ENCODE results near the gene MFAP5.

DNA sequence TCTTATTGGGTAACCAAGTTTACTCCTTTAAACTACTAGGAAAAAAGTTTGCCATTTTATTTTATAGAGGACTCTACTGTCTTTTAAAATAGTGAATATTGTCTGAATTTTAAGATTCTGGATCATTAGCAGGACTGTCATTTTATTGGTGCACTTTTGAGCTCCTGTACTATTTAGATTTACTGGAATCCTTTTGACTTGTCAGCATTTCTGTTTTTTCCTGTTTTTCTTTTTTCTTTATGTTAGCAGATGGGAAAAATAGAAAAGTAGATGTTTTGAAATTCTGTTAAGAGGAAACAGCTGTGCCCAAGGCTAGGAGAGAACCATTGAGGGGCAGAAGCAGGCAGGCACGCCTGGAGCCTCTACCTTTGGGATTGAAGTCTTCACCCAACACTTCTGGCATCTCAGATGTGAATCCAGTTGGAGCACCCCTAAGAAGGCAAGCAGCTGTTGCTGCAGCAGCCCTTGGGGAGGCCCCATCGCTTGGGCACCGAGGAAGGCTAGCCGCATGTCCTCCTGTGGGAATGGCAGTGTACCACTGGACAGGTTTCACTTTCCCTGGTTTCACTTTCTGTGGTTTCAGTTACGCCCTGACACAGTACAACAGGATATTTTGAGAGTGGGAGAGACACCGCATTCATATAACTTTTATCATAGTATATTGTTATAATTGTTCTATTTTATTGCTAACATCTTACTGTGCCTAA, 46.7 kb upstream of the MFAP5 start:
- TF ChIP-seq, protein P1, sequence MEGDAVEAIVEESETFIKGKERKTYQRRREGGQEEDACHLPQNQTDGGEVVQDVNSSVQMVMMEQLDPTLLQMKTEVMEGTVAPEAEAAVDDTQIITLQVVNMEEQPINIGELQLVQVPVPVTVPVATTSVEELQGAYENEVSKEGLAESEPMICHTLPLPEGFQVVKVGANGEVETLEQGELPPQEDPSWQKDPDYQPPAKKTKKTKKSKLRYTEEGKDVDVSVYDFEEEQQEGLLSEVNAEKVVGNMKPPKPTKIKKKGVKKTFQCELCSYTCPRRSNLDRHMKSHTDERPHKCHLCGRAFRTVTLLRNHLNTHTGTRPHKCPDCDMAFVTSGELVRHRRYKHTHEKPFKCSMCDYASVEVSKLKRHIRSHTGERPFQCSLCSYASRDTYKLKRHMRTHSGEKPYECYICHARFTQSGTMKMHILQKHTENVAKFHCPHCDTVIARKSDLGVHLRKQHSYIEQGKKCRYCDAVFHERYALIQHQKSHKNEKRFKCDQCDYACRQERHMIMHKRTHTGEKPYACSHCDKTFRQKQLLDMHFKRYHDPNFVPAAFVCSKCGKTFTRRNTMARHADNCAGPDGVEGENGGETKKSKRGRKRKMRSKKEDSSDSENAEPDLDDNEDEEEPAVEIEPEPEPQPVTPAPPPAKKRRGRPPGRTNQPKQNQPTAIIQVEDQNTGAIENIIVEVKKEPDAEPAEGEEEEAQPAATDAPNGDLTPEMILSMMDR (IDR thresholded peaks at IDR 0.05; ENCODE audit: insufficient read depth, low read depth, low read length) = no peak
- TF ChIP-seq EZH2 (IDR thresholded peaks at IDR 0.05; ENCODE audit: insufficient read depth, low read length) = no peak
